G401.6 (cell line): ENCODE measurements around the gene SEC14L2.

Experiments
- FAIRE-seq: peaks from 2 replicates; lab custom pipeline; 2012; peaks lifted over from hg19 to GRCh38; lab: Jason Lieb, UNC

The SEC14L2 gene

DNA sequence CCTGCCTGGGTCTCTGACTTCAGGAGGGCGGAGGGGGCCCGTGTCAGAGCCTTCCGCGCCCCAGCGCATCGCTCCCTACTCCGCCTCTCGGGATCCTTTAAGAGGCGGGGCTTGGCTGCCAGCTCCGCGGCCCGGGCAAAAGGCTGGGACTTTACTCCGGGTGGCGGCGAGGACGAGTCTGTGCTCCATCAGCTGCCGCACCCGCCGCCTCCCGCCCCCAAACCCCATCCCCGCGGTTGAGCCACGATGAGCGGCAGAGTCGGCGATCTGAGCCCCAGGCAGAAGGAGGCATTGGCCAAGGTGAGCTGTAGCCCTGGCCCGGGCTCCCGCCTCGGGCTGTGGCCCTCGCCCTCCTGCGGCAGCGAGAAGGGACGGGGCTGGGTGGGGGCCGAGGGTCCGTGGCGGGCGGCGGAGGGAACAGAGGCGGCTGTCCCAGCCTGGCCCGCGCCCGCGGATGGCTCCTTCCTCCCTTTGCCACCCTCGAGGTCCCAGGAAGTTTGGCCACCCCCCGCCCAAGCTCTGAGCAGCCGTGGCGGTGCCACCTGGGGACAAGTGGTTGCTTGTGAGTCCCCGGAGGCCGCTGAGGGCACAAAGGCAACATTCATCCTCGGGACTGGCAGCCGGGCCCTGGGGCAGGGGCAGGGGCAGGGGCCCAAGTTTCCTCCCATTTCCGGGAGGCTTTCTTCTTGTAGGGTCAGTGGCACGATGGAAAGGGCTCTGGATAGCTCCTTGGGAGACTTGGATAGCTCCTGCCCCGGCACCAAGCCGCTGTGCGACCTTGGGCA lies at the start of gene SEC14L2:
SEC14L2 (plus strand) TSS at position 148 of the 785 bp plus-strand sequence; CDS start at position 247, 99 bp downstream.
- FAIRE-seq = peak; percentile 45

DNA sequence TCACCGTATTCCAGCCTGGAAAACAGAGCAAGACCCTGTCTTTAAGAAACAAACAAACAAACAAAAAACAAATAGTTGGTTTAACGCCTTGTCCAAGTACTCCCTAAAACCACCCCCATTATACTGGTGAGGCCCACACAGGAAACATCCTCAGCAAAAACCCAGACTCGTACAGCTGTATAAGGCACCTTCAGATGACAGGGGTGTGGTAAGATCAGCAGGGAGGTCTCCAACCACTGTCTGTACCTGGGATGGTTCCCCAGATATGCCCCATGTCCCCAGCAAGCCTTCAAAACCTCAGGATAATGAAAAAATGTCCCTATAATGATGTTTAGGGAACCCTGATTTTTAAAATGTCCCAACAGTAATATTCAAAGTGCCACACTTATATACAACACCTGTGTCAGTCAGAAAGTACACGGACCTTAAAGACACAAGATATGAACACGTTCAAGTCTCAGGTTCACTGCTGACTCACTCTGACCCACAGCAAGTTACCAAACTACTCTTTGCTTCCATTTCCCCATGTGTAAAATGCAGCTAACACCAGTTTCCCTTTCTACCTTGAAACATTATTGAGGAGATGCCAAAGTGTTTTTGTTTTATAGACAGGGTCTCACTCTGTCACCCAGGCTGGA lies 49.4 kb upstream of the SEC14L2 start:
- no peak for FAIRE-seq

DNA sequence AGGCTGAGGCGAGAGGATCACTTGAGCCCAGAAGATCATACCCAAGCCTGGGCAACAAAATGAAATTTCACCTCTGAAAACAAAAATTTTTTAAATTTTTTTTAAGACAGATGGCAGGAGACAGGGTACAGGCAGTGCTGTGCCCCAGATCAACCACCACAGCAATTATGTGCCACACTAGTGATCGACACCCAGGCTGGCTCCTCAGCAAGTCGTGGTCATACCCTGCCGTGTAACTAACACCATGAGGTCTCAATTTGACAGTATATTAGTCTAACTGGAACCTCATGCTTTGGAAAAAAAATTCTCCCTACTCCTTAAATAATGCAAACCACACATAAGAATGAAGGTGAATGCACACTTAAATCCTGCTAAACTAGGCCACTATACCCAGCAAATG lies 48.4 kb upstream of the SEC14L2 start:
- FAIRE-seq = no peak

DNA sequence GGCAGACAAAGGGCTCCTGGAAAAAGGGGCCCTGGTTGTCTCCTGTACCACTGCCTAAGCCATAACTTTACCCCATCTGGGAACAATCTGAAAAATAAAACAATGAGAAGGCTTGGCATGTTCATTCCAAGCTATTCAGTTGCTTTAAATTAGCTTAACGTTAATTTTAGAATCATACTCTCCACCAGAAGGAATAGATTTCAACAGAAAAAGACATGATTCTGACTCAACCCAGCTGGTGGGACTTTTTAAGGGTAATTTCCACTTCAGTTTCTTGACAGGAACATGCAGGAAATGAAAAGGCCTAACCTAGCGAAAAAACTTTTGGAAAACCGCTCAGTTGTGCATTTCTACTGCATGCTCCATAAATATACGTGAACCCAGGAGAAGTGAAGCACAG lies 48.0 kb upstream of the SEC14L2 start:
- FAIRE-seq = no peak

DNA sequence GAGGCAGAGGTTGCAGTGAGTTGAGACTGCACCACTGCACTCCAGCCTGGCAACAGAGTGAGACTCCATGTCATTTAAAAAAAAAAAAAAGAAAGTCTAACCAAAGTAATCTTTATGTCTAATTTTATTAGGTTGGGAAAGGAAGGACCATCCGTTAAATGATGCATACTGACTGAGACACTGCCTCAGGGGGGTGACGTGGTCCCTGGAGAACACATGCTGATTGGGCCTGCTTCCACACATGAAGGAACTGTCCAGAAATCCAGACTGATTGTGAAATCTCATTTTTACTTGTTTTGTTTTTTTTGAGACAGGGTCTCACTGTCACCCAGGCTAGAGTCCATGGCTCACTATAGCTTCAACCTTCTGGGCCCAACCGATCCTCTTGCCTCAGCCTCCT lies 45.6 kb upstream of the SEC14L2 start:
- FAIRE-seq = no peak

DNA sequence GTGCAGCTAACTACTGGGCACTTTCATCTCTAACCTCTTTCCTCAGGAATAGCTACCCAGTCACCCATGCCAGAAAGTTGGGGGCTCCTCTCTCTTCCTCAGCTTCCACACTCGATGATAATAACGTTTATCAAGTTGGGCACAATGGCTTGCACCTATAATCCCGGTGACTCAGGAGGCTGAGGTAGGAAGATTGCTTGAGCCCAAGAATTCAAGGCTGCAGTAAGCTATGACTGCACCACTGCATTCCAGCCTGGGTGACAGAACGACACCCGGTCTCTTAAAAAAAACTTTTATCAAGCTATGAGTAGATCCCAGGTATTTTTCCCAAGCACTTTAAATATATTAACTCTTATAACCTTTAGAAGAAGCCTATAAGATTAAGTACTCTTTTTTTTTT lies 42.2 kb upstream of the SEC14L2 start:
- FAIRE-seq = no peak

DNA sequence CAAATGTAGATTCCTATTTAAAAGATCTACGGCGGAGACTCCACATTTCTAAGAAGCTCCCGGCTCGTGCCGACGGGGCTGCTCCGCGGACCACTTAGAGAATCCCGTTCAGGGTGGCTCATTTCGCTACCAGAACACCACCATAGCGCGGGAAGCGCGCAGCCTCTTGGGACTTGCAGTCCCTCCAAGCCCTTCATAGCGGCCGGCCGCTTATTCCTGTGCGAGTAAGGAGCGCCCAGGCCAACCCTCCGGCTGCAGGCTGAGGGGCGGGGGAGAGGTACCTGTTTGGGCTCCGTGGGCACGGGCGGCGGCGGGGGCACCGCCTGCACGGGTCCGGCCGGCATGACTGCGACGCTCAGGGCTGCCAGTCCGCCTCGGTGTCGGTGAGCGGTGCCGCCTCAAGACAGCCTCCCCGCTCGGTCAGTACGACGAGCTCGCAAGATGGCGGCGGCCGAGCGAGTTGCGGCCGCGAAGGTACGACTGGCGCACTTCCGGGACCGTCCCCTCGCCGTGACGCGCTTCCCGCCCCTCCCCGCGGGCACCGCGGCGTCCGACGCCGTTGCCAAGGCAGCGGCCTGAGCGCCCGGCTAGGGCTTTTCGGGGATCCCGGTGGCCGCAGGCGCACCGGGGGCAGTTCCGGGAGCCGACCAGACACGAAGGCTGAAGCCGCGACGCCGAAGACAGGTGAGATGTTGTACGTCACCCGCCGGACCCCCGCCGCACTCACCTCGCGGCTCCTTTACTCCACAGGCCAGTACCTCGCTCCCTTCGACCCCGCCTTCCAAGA lies 40.2 kb upstream of the SEC14L2 start, which contains the start of the genes CCDC157 and SF3A1:
CCDC157 (plus strand) TSS at position 559 of the 787 bp plus-strand sequence. CDS start 8,994 bp downstream, outside the sequence.
SF3A1 (minus strand) TSS at position 446 of the 787 bp plus-strand sequence; CDS start at position 344, 102 bp downstream.
- no peak for FAIRE-seq

DNA sequence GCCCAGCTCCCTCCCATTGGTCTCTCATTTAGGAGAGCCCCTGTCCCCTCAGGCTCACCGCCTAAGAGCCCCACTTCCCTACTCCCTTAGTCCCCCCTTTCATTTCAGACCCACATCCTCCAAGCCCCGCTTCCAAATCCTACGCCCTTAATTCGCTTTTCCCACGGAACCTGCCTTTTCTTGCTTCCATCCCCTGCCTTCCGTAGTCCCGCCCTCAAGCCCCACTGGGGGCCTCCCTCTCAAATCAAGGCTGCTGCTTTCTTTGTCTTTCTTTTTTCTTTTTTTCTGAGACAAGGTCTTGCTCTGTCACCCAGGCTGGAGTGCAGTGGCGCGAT lies 39.6 kb upstream of the SEC14L2 start:
- FAIRE-seq = no peak

DNA sequence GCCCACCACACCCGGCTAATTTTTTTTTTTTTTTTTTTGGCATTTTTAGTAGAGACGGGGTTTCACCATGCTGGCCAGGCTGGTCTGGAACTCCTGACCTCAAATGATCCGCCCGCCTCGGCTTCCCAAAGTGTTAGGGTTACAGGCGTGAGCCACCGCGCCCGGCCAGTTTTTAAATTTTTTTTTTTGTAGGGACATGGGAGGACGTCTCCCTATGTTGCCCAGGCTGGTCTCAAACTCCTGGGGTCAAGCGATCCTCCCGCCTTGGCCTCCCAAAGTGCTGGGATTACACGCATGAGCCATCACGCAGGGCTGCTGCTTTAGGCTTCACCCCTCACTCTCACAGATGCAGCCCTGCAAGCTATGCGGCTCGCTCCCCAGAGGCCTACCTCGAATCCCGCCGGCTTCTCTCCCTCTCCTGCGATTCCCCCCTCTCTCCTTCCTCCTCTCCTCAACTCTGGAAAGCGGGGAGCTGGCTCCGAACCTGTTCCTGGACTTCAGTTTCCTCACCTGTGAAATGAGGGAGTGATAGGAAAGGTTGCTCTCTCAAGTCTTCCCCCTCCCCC lies 39.1 kb upstream of the SEC14L2 start:
- no peak for FAIRE-seq

DNA sequence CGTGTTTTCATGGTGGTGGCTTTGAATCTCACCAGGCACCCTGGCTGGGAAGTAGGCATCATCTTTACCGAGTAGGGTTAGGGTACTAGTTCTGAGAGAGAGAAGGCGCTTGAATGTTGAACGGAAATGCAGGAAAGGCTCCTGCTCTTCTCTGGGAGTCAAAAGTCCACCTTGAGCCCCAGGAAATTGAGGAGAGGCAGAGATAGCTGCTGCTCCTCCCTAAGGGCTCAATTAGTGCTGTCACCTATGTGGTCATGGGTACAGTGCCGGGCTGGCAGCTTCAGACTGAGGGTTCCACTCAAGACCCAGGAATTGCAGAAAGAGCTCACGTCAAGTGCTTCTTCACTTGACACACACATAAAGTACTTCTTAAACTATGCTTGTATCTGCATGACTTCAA lies 38.3 kb upstream of the SEC14L2 start:
- no peak for FAIRE-seq

DNA sequence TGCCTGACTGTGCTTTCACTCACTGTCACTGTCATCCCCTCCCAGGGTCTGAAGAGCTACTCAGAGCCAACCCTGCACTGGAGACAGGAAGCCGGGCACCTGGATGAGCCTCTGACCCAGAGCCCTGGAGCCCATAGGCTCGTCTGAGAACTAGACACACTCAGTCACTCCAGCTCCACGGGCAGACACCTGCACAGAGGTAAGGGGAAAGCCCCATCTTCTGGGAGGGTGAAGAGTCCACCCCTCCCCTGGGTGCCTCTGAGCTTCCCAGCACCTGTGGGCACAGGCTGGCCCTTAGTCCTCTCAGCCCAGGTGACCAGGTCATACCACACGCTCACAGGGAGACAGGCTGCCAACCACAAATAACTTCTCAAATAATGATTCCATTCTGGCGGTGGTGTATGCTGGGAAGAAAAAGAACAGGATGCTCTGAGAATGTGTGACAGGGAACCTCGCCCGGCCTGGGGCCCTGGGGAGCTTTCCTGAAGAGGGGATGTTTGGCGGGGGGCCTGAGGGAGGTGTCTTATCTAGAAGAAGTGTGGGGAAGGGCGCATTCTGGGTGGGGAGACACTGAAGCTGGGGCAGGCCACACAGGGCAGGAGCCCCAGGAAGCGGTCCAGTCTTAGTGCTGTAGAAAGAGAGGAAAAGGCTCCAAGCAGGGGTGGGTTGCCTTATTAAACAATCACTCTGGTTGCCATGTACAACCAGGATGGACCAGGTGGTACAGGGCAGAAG lies 34.7 kb upstream of the SEC14L2 start:
- FAIRE-seq = no peak

DNA sequence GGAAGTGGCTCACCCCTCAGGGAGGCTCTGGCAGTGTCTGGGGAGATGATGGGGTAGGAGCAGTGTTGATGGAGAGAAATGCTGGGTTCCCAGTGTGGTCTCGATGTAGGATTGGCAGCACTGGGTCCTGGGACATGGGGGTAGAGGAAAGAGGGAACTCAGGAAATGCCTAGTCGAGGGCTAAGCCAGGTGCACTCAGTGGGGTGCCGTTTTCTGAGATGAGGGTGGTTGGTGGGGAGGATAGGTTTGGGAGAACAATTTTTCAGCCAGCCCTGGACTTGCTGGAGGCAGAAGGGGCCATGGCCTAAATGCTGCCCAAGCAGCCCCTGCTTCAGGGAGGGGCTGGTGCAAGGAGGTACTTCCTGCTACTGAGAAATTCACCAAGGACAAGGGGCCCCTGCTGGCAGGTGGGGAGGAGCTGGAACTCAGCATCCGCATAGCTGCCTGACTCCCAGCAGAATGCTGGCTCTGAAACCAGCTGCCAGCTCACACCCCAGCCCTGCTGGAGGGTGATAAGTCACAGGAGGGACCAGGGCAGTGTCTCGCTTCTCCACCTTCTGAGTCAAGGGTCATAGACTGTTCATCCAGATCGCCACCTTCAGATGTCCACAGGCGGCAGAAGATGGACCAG lies 34.1 kb upstream of the SEC14L2 start:
- no peak for FAIRE-seq

DNA sequence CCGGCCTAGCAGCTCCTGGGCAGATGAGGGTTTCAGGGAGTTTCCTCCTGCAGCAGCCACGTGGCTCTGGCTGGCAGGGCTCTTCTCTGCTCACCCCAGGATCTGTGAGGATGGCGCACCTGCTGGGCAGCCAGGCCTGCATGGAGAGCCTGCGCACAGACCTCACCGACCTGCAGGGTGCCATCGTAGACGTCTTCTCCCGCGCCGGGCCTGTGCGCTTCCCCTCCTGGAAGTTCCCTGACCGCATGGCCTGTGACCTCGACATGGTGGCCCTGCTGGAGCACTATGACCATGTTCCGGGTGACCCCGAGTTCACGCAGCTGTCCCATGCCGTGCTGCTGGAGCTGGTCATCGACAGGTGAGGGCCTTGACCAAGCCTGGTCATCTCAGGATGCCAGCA lies 30.9 kb upstream of the SEC14L2 start:
- no peak for FAIRE-seq

DNA sequence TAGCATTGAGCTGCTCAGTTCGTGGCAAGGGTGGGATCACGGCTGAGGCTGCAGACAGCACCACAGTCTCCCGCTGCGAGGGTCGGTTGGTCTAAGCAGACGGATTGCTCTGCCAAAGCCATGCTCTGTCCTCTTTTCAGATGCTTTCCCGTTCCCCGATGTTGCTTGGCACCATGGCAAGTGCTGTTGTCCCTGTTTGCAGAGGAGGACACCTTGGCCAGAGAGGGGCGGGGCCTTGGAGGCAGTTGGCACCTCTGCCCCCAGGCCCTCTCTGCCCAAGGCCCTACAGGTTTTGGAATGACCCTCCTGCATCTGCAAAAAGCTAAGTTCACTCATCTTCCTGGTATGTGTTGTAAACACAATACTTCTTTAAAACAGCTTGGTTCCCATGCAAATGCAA lies 28.4 kb upstream of the SEC14L2 start:
- no peak for FAIRE-seq

DNA sequence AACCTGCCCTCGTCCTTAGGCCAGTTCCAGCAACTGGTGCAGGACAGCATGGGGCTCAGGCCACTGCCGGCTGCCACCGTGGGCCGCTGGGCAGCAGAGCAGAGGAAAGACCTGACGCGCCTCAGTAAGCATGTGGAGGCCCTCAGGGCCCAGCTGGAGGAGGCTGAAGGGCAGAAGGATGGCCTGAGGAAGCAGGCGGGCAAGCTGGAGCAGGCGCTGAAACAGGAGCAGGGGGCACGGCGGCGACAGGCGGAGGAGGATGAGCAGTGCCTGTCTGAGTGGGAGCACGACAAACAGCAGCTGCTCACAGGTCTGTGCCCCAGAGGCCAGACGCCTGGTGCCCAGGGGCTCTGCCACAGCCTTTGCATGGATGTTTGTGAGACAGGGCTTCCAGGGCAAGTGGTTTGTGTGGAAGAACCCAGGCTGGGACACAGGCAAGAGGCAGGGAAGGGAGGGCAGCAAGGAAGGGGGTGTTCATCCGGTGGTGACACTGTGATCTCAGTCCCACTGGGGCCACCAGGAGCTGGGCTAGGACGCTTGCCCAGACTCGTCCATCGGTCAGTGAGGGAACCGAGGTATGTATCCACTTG lies 26.1 kb upstream of the SEC14L2 start:
- no peak for FAIRE-seq

DNA sequence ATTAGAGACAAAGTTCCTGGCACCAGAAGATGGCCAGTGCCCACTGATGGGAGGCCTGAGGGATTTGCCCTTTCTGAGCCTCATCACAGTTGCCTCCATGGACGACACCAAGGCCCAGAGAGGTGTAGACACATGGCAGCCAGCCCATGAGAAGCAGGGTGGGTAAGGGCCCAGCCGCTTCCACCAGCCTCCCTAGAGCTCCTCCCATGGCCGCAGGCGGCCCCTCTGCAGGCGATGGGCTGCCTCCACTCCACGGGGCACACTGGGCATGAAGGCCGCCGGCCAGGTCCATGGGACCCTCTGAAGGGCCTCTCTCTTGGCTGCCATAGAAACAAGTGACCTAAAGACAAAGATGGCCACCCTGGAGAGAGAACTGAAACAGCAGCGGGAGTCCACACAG lies 25.5 kb upstream of the SEC14L2 start:
- no peak for FAIRE-seq

DNA sequence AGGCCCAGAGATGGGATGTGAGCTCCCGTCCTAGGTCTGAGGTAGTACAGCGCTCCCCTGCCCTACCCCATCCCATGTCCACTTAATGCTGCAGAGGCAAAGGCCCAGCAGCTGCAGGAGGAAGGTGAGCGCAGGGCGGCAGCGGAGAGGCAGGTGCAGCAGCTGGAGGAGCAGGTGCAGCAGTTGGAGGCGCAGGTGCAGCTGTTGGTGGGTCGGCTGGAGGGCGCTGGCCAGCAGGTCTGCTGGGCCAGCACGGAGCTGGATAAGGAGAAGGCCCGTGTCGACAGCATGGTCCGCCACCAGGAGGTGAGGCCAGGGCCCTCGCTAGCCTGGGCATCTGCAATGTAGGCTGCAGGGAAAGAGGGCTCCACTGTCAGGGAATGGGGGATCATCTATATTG lies 24.8 kb upstream of the SEC14L2 start:
- no peak for FAIRE-seq

DNA sequence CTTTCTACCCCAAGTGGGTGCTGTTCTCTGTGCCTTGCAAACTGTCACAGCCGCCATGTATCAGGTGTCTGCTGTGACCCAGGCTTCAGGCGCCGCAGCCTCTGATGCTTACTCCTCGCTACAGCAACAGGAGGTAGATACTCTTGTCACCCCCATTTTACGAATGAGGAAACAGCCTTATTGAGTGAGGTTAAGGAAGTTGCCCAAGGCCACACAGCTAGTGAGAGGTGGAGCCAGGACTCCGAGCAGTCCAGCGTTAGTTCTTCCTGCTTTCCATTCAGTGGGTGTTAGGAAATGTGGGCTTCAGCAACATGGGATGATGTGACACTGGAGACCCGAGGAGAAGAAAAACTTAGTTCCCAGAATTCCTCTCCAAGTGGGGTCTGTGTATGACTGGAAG lies 23.9 kb upstream of the SEC14L2 start:
- no peak for FAIRE-seq

DNA sequence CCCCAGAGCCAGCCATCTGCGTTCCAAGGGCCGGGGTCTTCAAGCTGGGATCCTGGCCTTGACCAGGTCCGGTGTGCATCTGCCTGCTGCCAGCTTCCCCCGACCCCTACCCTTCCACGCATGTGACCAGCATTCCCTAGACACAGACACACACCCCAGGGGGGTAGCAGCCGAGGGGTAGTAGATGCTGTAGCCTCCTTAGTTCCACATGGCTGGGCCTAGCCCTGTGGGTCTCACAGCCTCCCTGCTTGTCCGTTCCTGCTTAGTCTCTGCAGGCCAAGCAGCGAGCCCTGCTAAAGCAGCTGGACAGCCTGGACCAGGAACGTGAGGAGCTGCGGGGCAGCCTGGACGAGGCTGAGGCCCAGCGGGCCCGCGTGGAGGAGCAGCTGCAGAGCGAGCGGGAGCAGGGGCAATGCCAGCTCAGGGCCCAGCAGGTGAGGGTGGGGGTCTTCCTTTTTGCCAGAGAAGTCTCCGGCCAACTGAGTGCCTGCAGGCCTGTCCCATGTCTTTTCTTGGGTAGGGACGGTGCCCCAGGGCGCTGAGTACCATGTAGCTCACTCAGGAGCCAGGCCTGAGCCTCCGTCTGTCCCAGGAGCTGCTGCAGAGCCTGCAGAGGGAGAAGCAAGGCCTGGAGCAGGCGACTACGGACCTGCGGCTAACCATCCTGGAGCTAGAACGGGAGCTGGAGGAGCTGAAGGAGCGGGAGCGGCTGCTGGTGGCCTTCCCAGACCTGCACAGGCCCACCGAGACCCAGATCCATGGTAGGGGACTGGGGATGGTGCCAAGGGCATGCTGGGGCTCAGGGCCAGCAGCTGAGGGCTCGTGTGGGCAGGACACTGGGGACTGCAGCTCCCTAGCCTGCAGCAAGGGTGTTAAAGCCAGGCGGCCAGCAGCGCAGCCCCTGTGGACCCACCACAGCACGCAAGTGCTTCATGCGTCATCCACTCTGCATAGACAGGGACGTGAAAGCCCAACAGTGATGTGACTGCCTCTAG lies 23.2 kb upstream of the SEC14L2 start:
- FAIRE-seq = no peak

DNA sequence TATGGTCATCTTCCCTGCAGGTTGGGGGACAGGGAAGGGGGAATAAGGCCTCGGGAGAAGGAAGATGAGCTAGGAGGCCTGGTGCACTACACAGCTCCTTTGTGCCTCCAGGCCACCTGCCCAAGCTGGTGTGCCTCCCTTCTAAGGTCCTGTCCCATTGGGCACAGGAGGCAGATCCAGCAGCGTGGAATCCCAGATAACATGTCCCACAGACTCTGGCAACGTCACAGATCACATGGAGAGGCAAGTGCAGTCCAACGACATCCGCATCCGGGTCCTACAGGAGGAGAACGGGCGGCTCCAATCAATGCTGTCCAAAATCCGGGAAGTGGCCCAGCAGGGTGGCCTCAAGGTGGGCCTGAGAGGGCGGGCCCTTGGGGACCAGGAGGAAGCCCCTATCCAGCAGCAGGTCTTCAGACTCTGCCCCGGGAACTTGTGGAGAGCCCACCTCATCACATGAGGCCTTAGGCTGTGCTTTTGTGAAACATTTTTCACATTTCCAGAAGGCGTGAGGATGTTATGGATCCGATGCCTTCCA lies 21.4 kb upstream of the SEC14L2 start:
- FAIRE-seq = no peak
